DND-41 (cell line): ENCODE measurements around the gene PTDSS2.

ENCODE experiments used
- EZH2 ChIP-seq: IDR thresholded peaks from 3 replicates; pipeline ENCODE4 v1.6.1; 2012; ENCODE audit warnings: borderline replicate concordance, low read depth, mild to moderate bottlenecking, moderate library complexity, low read length, inconsistent platforms; ENCODE audit not compliant: severe bottlenecking
- TF ChIP-seq, protein P1 (sequence below): IDR thresholded peaks from 2 replicates; pipeline ENCODE4 v1.5.1; 2012; ENCODE audit warnings: borderline replicate concordance, low read length, moderate library complexity, mild to moderate bottlenecking; ENCODE audit not compliant: poor library complexity, severe bottlenecking; ENCODE audit errors: extremely low read depth

GRCh38 chr11:437228-437870 is 12.7 kb upstream of the PTDSS2 start:
- TF ChIP-seq, protein P1, sequence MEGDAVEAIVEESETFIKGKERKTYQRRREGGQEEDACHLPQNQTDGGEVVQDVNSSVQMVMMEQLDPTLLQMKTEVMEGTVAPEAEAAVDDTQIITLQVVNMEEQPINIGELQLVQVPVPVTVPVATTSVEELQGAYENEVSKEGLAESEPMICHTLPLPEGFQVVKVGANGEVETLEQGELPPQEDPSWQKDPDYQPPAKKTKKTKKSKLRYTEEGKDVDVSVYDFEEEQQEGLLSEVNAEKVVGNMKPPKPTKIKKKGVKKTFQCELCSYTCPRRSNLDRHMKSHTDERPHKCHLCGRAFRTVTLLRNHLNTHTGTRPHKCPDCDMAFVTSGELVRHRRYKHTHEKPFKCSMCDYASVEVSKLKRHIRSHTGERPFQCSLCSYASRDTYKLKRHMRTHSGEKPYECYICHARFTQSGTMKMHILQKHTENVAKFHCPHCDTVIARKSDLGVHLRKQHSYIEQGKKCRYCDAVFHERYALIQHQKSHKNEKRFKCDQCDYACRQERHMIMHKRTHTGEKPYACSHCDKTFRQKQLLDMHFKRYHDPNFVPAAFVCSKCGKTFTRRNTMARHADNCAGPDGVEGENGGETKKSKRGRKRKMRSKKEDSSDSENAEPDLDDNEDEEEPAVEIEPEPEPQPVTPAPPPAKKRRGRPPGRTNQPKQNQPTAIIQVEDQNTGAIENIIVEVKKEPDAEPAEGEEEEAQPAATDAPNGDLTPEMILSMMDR, result no peak
- TF ChIP-seq EZH2, result no peak
